HepG2 (cell line): ENCODE results near the gene C20orf204. TPM values are rescaled to one million over a fixed set of nuclear protein-coding genes. Genes with fewer than 3 reads are reported as not detected.

Experiments used
- ARID5B ChIP-seq: IDR thresholded peaks from 2 replicates; pipeline ENCODE4 v1.4.0; 2020; ENCODE audit warnings: mild to moderate bottlenecking, missing genetic modification reagents
- BORCS8-MEF2B ChIP-seq: sonication (generic); formaldehyde crosslinking; IDR thresholded peaks from 2 replicates; pipeline ENCODE4 v1.8.0; 2022; ENCODE audit warnings: mild to moderate bottlenecking, missing genetic modification reagents
- CENPX ChIP-seq: sonication (generic); formaldehyde crosslinking; IDR thresholded peaks from 2 replicates; pipeline ENCODE4 v1.9.0; 2021; ENCODE audit warnings: mild to moderate bottlenecking, missing genetic modification reagents, moderate library complexity
- FLYWCH1 ChIP-seq: sonication (generic); formaldehyde crosslinking; IDR thresholded peaks from 2 replicates; pipeline ENCODE4 v1.8.1; 2023; ENCODE audit warnings: mild to moderate bottlenecking, missing genetic modification reagents
- FOXA1 ChIP-seq, 2 experiments: fragments of 450-650 bp in 1 of 2; sonication (generic) in 1 of 2; formaldehyde crosslinking in 1 of 2; IDR thresholded peaks; 2 replicates each; pipeline versions ENCODE4 v1.4.0 to v1.6.1; 2016 to 2020; ENCODE audit warnings: missing genetic modification reagents in 1 of 2
- FOXJ3 ChIP-seq: sonication (generic); formaldehyde crosslinking; IDR thresholded peaks from 2 replicates; pipeline ENCODE4 v1.4.0; 2020; ENCODE audit warnings: missing genetic modification reagents, mild to moderate bottlenecking, borderline replicate concordance
- HIC2 ChIP-seq: sonication (generic); formaldehyde crosslinking; IDR thresholded peaks from 2 replicates; pipeline ENCODE4 v1.9.0; 2022; ENCODE audit warnings: low read depth, missing genetic modification reagents
- MED1 ChIP-seq: sonication (generic); formaldehyde crosslinking; IDR thresholded peaks from 2 replicates; pipeline ENCODE4 v1.4.0; 2020; ENCODE audit warnings: missing genetic modification reagents
- NONO ChIP-seq, 2 experiments: fragments of 450-650 bp in 1 of 2; sonication (generic) in 1 of 2; formaldehyde crosslinking in 1 of 2; IDR thresholded peaks in 1 of 2; conservative IDR thresholded peaks in 1 of 2; 2 replicates each; pipeline versions ENCODE4 v1.6.1 to v1.8.0; 2017 to 2022; ENCODE audit warnings: mild to moderate bottlenecking in 1 of 2, missing genetic modification reagents in 1 of 2, moderate library complexity in 1 of 2
- NR2F1 ChIP-seq, 2 experiments: fragments of 450-650 bp in 1 of 2; formaldehyde crosslinking in 1 of 2; IDR thresholded peaks; 2 replicates each; pipeline versions ENCODE4 v1.5.0 to v1.6.1; 2016 to 2020; ENCODE audit warnings: mild to moderate bottlenecking in 1 of 2, missing compliant biosample characterization in 1 of 2, missing genetic modification reagents in 1 of 2, moderate library complexity in 1 of 2
- RFX5 ChIP-seq: IDR thresholded peaks from 2 replicates; pipeline ENCODE4 v1.6.1; 2011; ENCODE audit warnings: low read depth, low read length, improper control_type of control experiment
- ZNF280B ChIP-seq: sonication (generic); formaldehyde crosslinking; IDR thresholded peaks from 2 replicates; pipeline ENCODE4 v1.5.0; 2020; ENCODE audit warnings: missing genetic modification reagents, mild to moderate bottlenecking, borderline replicate concordance
- ZNF317 ChIP-seq: sonication (generic); formaldehyde crosslinking; IDR thresholded peaks from 2 replicates; pipeline ENCODE4 v1.5.0; 2020; ENCODE audit warnings: mild to moderate bottlenecking, missing genetic modification reagents
- ZNF501 ChIP-seq: sonication (generic); formaldehyde crosslinking; IDR thresholded peaks from 2 replicates; pipeline ENCODE4 v1.5.1; 2020; ENCODE audit warnings: mild to moderate bottlenecking, moderate library complexity, missing genetic modification reagents
- ZNF7 ChIP-seq: IDR thresholded peaks from 2 replicates; pipeline ENCODE4 v1.6.1; 2016; ENCODE audit warnings: missing biosample characterization, missing genetic modification reagents
- polyA plus RNA-seq, 8 experiments: library from polyadenylated mRNA; depleted of rRNA in 3 of 8; stranded (reverse) in 7 of 8; unstranded in 1 of 8; fragments of >200 nt; fragmentation: Illumina TruSeq in 4 of 8; extraction: Trizol in 4 of 8; gene quantifications; 2 replicates each; pipeline versions ENCODE4 v1.2.1 to v1.2.3, GENCODE V29; 2011 to 2016; ENCODE audit warnings: low read depth in 4 of 8, missing spikeins in 1 of 8, mixed read lengths in 1 of 8; ENCODE audit not compliant: insufficient read depth in 1 of 8
- total RNA-seq, 5 experiments: library from RNA; depleted of rRNA; stranded (reverse); fragments of >200 nt; fragmentation: Illumina TruSeq; extraction: Trizol; gene quantifications; 2 replicates each; pipeline ENCODE4 v1.2.3, GENCODE V29; 2016; ENCODE audit warnings: low read depth in 1 of 5

The C20orf204 gene
- total and polyA plus RNA-seq, 2 of the 13 experiments (the other 11 are each of a cell fraction or from before 2014, with no cell fraction given), result 22.1 to 80.0 TPM

GRCh38 chr20:64082126-64082731, 46.2 kb downstream of the C20orf204 start (continued):
- TF ChIP-seq FLYWCH1 (CRISPR knock-in tag) (no peak), ZNF7 (CRISPR knock-in tag) (no peak), ARID5B (peak; percentile 73), FOXA1 (IDR thresholded peaks at IDR 0.05) (no peak), FOXA1 (CRISPR knock-in tag; IDR thresholded peaks at IDR 0.05) (peak; percentile 61), CENPX (CRISPR knock-in tag) (no peak), HIC2 (CRISPR knock-in tag) (0 out of 2 replicates have a peak, but pooled peaks have one; percentile 37), RFX5 (0 out of 2 replicates have a peak, but pooled peaks have one; percentile 18), MED1 (peak; percentile 40; the same call in 1 of the 2 replicates), FOXJ3 (CRISPR knock-in tag) (0 out of 2 replicates have a peak, but pooled peaks have one; percentile 30), ZNF501 (CRISPR knock-in tag) (no peak), NONO (IDR thresholded peaks at IDR 0.05) (no peak), NONO (CRISPR knock-in tag; conservative IDR thresholded peaks at IDR 0.05) (peak; percentile 51; the same call in 1 of the 2 replicates), ZNF317 (no peak), ZNF280B (CRISPR knock-in tag) (no peak), NR2F1 (CRISPR knock-in tag; IDR thresholded peaks at IDR 0.05) (peak; percentile 71 to 90), BORCS8-MEF2B (CRISPR knock-in tag) (no peak)
